ENCODE measurements around the gene WDR19.

DNA sequence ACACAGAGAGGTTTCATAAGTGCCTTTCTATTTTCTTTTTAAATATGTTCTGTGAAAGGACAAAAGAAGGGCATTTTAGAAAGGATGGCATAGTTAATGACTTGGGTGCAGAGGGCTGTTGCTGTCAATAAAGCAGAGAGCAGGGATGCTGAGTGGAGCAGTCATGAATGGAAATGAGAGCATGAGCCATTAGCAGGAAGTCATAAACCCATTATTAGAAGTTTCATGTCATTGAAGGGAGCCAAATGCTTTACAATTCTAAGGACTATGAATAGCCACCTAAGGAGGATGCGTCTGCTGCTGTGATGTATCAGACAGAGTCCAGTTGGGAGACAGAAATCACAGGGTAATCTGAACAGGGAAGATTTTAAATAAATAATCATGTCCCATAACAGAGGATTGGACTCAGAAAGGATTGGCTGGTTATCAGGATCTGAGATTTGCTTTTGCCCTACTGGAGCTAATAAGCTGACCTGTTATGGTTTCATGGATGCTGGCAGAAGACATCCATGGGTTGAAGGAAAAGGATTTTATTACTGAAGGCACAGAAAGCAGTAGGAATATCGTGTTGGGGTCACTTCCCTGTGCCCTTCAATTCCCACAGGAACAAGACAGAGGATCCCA is 47.5 kb upstream of the WDR19 start:
- TF ChIP-seq, protein P1, sequence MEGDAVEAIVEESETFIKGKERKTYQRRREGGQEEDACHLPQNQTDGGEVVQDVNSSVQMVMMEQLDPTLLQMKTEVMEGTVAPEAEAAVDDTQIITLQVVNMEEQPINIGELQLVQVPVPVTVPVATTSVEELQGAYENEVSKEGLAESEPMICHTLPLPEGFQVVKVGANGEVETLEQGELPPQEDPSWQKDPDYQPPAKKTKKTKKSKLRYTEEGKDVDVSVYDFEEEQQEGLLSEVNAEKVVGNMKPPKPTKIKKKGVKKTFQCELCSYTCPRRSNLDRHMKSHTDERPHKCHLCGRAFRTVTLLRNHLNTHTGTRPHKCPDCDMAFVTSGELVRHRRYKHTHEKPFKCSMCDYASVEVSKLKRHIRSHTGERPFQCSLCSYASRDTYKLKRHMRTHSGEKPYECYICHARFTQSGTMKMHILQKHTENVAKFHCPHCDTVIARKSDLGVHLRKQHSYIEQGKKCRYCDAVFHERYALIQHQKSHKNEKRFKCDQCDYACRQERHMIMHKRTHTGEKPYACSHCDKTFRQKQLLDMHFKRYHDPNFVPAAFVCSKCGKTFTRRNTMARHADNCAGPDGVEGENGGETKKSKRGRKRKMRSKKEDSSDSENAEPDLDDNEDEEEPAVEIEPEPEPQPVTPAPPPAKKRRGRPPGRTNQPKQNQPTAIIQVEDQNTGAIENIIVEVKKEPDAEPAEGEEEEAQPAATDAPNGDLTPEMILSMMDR (IDR thresholded peaks at IDR 0.05) = no peak
- no peak for TF ChIP-seq ZFX (IDR thresholded peaks at IDR 0.05; ENCODE audit: borderline replicate concordance)

All from 22Rv1 (cell line).